GM19438 (cell line): ENCODE data around the gene PLXNA4.
"Not testable (repeated sequence)": the region's sequence is repeated elsewhere in the genome, so short reads cannot be mapped to it uniquely, and the experiment has no call there.

Experiments used
- ATAC-seq: cut with Tn5 transposase; IDR thresholded peaks from one replicate; pipeline ENCODE4 v1.9.1; 2021; ENCODE audit warnings: low read depth; ENCODE audit not compliant: unreplicated experiment

Gene PLXNA4

GRCh38 chr7:132400561-132401142, 175.6 kb downstream of the PLXNA4 start:
- no peak for ATAC-seq

GRCh38 chr7:132399367-132399766, 176.9 kb downstream of the PLXNA4 start:
- ATAC-seq, result no peak

- ATAC-seq, result no peak
These were observed 177.9 kb downstream of the PLXNA4 start for GRCh38 chr7:132398253-132398925.

GRCh38 chr7:132397070-132397469, 179.2 kb downstream of the PLXNA4 start:
- no peak for ATAC-seq

GRCh38 chr7:132395361-132395760, 180.9 kb downstream of the PLXNA4 start:
- no peak for ATAC-seq

- ATAC-seq, result no peak
These were observed 181.7 kb downstream of the PLXNA4 start for GRCh38 chr7:132394283-132395198.

GRCh38 chr7:132393789-132394261, 182.4 kb downstream of the PLXNA4 start:
- no peak for ATAC-seq

GRCh38 chr7:132392713-132393112, 183.6 kb downstream of the PLXNA4 start:
- ATAC-seq, result no peak

GRCh38 chr7:132390705-132391104, 185.6 kb downstream of the PLXNA4 start:
- no peak for ATAC-seq

GRCh38 chr7:132390049-132390448, 186.2 kb downstream of the PLXNA4 start:
- not testable (repeated sequence) for ATAC-seq

GRCh38 chr7:132388688-132389087, 187.6 kb downstream of the PLXNA4 start:
- no peak for ATAC-seq

GRCh38 chr7:132387596-132387995, 188.7 kb downstream of the PLXNA4 start:
- no peak for ATAC-seq

- ATAC-seq, result no peak
These were observed 190.0 kb downstream of the PLXNA4 start for GRCh38 chr7:132386201-132386681.

GRCh38 chr7:132383962-132384361, 192.3 kb downstream of the PLXNA4 start:
- no peak for ATAC-seq

GRCh38 chr7:132381742-132382472, 194.4 kb downstream of the PLXNA4 start:
- no peak for ATAC-seq

- no peak for ATAC-seq
These were observed 196.2 kb downstream of the PLXNA4 start for GRCh38 chr7:132380059-132380458.

GRCh38 chr7:132379292-132379691, 197.0 kb downstream of the PLXNA4 start:
- no peak for ATAC-seq

- ATAC-seq, result no peak
These were observed 198.3 kb downstream of the PLXNA4 start for GRCh38 chr7:132377703-132378584.

- ATAC-seq, result no peak
These were observed 199.3 kb downstream of the PLXNA4 start for GRCh38 chr7:132377015-132377414.
